Measurements from ENCODE around the gene FIZ1.

Gene FIZ1

DNA sequence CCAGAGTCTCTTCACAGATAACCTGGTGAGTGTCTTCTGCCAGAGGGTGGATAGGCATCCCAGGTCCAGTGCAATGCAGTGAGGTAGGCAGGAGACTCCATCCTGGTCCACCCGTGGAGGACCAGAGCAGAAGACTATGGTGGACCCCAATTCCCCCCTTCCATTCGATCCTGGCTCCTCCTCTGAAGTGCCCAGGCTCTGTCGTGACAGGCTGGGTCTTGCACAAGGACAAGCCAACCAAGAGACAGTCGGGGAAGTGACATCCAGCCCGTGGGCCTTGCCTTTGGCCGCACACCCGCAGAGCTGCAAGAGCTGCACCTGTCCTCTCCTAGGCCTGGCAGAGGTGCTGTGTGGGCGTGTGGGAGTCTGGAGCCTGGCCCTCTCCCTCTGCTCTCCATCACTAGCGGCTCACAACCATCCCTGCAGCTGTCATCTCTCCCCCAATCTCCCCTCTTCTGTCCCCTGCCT lies 21.9 kb upstream of the FIZ1 start:
- H3K9me3 ChIP-seq (ENCODE audit: insufficient read depth, low read depth, low read length), result no peaks in the 10 kb centered on the region
- no peak overlapping the region for H2AFZ ChIP-seq (ENCODE audit: low read length)
- H3K4me1 ChIP-seq (ENCODE audit: insufficient read depth, low read length, poor library complexity, severe bottlenecking), result peaks cover 16% of the 10 kb centered on the region
- H3K79me2 ChIP-seq (ENCODE audit: insufficient read depth, low read length), result 0 out of 2 replicates have a peak, but pooled peaks cover 7% of the 10 kb centered on the region
- H3K4me2 ChIP-seq (ENCODE audit: low read depth, low read length, poor library complexity, severe bottlenecking), result no peak overlapping the region
- peaks cover 6% of the 10 kb centered on the region for H4K20me1 ChIP-seq (ENCODE audit: insufficient read depth, low read length, poor library complexity, severe bottlenecking)
- no peak for TF ChIP-seq CTCF (conservative IDR thresholded peaks at IDR 0.05; ENCODE audit: low read length)
- no peak for TF ChIP-seq EZH2phosphoT487 (IDR thresholded peaks at IDR 0.05; ENCODE audit: borderline replicate concordance)
- H3K36me3 ChIP-seq (ENCODE audit: insufficient read depth, low read length), result peaks cover 10% of the 10 kb centered on the region; the same call in 1 of the 2 replicates
- H3K27me3 ChIP-seq (ENCODE audit: insufficient read depth, low read length, poor library complexity, severe bottlenecking), result no peaks in the 10 kb centered on the region
- H3K9ac ChIP-seq (ENCODE audit: low read depth, low read length, poor library complexity, severe bottlenecking), result no peak overlapping the region
- no peaks in the 10 kb centered on the region for H3K9me2 ChIP-seq (replicated peaks; ENCODE audit: low read depth, low read length)
- H3F3A ChIP-seq (ENCODE audit: low read depth), result no peaks in the 10 kb centered on the region
- no peak overlapping the region for H3K4me3 ChIP-seq (ENCODE audit: low read length, poor library complexity, severe bottlenecking)

DNA sequence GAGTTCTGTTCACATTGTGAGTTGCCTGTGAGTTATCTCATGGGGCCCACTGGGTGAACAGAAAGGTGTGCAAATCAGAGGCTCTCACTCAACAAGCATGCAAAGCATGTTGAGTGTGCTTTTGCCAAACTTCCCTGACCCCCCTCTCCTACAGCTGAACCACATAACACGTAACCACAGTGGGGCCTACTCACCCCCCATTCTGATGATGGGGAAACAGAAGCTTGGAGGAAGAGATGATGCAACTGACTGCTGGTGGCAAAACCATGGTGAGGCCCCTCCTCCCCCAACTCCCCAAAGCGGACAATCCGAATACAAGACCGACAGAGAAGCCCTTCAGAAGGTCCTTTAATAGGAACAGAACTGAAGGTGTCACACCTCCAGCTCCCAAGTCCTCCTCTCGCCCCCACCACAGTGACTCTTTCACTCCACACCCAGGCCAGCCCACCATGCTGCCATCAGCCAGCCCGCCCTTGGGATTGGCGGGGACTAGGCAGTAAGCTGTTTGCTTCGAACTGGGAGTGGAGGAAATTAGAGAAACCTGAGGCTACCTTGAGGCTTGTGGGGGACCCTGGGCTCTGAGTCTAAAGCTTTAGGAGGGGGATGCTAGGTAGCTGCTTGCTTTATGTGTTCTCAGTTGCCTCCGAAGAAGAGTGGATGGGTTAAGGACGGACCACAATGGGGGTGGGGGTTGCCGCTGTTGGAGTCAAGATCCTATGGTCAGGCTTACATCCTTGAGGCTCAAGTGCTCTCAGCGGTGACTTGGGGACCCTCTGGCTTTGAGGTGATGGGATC lies 21.3 kb upstream of the FIZ1 start:
- H4K20me1 ChIP-seq (ENCODE audit: insufficient read depth, low read length, poor library complexity, severe bottlenecking), result peaks cover 6% of the 10 kb centered on the region
- H3K79me2 ChIP-seq (ENCODE audit: insufficient read depth, low read length), result 0 out of 2 replicates have a peak, but pooled peaks cover 7% of the 10 kb centered on the region
- peaks cover 10% of the 10 kb centered on the region; the same call in 1 of the 2 replicates for H3K36me3 ChIP-seq (ENCODE audit: insufficient read depth, low read length)
- no peak for TF ChIP-seq CTCF (conservative IDR thresholded peaks at IDR 0.05; ENCODE audit: low read length)
- H3K9ac ChIP-seq (ENCODE audit: low read depth, low read length, poor library complexity, severe bottlenecking), result no peak overlapping the region
- H3K9me3 ChIP-seq (ENCODE audit: insufficient read depth, low read depth, low read length), result no peaks in the 10 kb centered on the region
- H3K4me3 ChIP-seq (ENCODE audit: low read length, poor library complexity, severe bottlenecking), result no peak overlapping the region
- H3K9me2 ChIP-seq (replicated peaks; ENCODE audit: low read depth, low read length), result no peaks in the 10 kb centered on the region
- H3K4me1 ChIP-seq (ENCODE audit: insufficient read depth, low read length, poor library complexity, severe bottlenecking), result peaks cover 16% of the 10 kb centered on the region
- no peak overlapping the region for H3K4me2 ChIP-seq (ENCODE audit: low read depth, low read length, poor library complexity, severe bottlenecking)
- no peak overlapping the region for H2AFZ ChIP-seq (ENCODE audit: low read length)
- H3F3A ChIP-seq (ENCODE audit: low read depth), result no peaks in the 10 kb centered on the region
- H3K27me3 ChIP-seq (ENCODE audit: insufficient read depth, low read length, poor library complexity, severe bottlenecking), result no peaks in the 10 kb centered on the region

- Histone ChIP-seq H3K36me3 (ENCODE audit: insufficient read depth, low read length) (peaks cover 14% of the 10 kb centered on the region; the same call in 1 of the 2 replicates), H3K4me1 (ENCODE audit: insufficient read depth, low read length, poor library complexity, severe bottlenecking) (peaks cover 11% of the 10 kb centered on the region), H3K79me2 (ENCODE audit: insufficient read depth, low read length) (0 out of 2 replicates have a peak, but pooled peaks cover 7% of the 10 kb centered on the region), H3K4me2 (ENCODE audit: low read depth, low read length, poor library complexity, severe bottlenecking) (no peak overlapping the region), H3F3A (ENCODE audit: low read depth) (no peaks in the 10 kb centered on the region), H2AFZ (ENCODE audit: low read length) (no peak overlapping the region), H3K27me3 (ENCODE audit: insufficient read depth, low read length, poor library complexity, severe bottlenecking) (no peaks in the 10 kb centered on the region), H3K4me3 (ENCODE audit: low read length, poor library complexity, severe bottlenecking) (no peak overlapping the region), H3K9me2 (replicated peaks; ENCODE audit: low read depth, low read length) (no peaks in the 10 kb centered on the region), H4K20me1 (ENCODE audit: insufficient read depth, low read length, poor library complexity, severe bottlenecking) (peaks cover 6% of the 10 kb centered on the region), H3K9me3 (ENCODE audit: insufficient read depth, low read depth, low read length) (no peaks in the 10 kb centered on the region), H3K9ac (ENCODE audit: low read depth, low read length, poor library complexity, severe bottlenecking) (no peak overlapping the region)
- TF ChIP-seq CTCF (conservative IDR thresholded peaks at IDR 0.05; ENCODE audit: low read length) (no peak), EZH2phosphoT487 (IDR thresholded peaks at IDR 0.05; ENCODE audit: borderline replicate concordance) (no peak)
Observed at GRCh38 chr19:55619286-55619685, 20.0 kb upstream of the FIZ1 start.

All from Loucy (cell line).